Smooth muscle cell (in vitro differentiated cells): ENCODE results near the gene CSTA. TPM values are rescaled to one million over a fixed set of nuclear protein-coding genes. Genes with fewer than 3 reads are reported as not detected.

Experiments used
- DNase-seq: peaks from one replicate; lab custom pipeline; 2025; ENCODE audit not compliant: unreplicated experiment; lab: John Stamatoyannopoulos, UW
- H2AFZ ChIP-seq: fragments of 200-600 bp; sonication (generic); 2 replicates; pipeline ENCODE4 v1.6.0; 2016; ENCODE audit warnings: antibody characterized with exemption, low read depth, mild to moderate bottlenecking
- H3F3A ChIP-seq: fragments of 200-600 bp; sonication (generic); 2 replicates; pipeline ENCODE4 v1.6.0; 2017; ENCODE audit warnings: antibody characterized with exemption, low read depth
- H3K27ac ChIP-seq: fragments of 200-600 bp; sonication (generic); 2 replicates; pipeline ENCODE4 v1.5.1; 2016; ENCODE audit warnings: low read depth, mild to moderate bottlenecking
- H3K27me3 ChIP-seq: fragments of 200-600 bp; sonication (generic); 2 replicates; pipeline ENCODE4 v1.6.1; 2016; ENCODE audit warnings: low read depth, mild to moderate bottlenecking
- H3K36me3 ChIP-seq: fragments of 200-600 bp; sonication (generic); 2 replicates; pipeline ENCODE4 v1.5.1; 2016; ENCODE audit warnings: low read depth
- H3K4me1 ChIP-seq: fragments of 200-600 bp; sonication (generic); 2 replicates; pipeline ENCODE4 v1.5.1; 2016; ENCODE audit warnings: low read depth
- H3K4me2 ChIP-seq: fragments of 200-600 bp; sonication (generic); 2 replicates; pipeline ENCODE4 v1.6.0; 2016; ENCODE audit warnings: mild to moderate bottlenecking
- H3K4me3 ChIP-seq: fragments of 200-600 bp; sonication (generic); 2 replicates; pipeline ENCODE4 v1.5.1; 2016; ENCODE audit warnings: mild to moderate bottlenecking
- H3K79me2 ChIP-seq: fragments of 200-600 bp; sonication (generic); 2 replicates; pipeline ENCODE4 v1.6.0; 2016; ENCODE audit warnings: low read depth, mild to moderate bottlenecking
- H3K9ac ChIP-seq: fragments of 200-600 bp; sonication (generic); 2 replicates; pipeline ENCODE4 v1.6.0; 2016; ENCODE audit warnings: low read depth
- H3K9me3 ChIP-seq: fragments of 200-600 bp; sonication (generic); replicated peaks from 2 replicates; pipeline ENCODE4 v1.5.1; 2016; ENCODE audit warnings: low read depth
- H4K20me1 ChIP-seq: fragments of 200-600 bp; sonication (generic); 2 replicates; pipeline ENCODE4 v1.6.0; 2016; ENCODE audit warnings: low read depth
- WGBS: methylation state at CpG from one replicate; pipeline ENCODE4 v1.1.7; 2016; ENCODE audit warnings: low lambda C conversion rate; 5-methylcytosine and 5-hydroxymethylcytosine counted together
- polyA plus RNA-seq: library from polyadenylated mRNA; unstranded; fragments of >200 nt; fragmentation: Nextera tagmentation; extraction: Ambion mirVana; gene quantifications from 2 replicates; pipeline ENCODE4 v1.2.1, GENCODE V29; 2016
- total RNA-seq: library from RNA; depleted of rRNA; stranded (reverse); fragments of >200 nt; gene quantifications from 2 replicates; pipeline ENCODE4 v1.2.3, GENCODE V29; 2014
- TF ChIP-seq, protein P1 (sequence below): fragments of 200-600 bp; sonication (generic); IDR thresholded peaks from 2 replicates; pipeline ENCODE4 v1.5.1; 2017; ENCODE audit warnings: borderline replicate concordance, mild to moderate bottlenecking, antibody characterized with exemption; ENCODE audit not compliant: insufficient read depth, poor library complexity, severe bottlenecking

CSTA gene
- total and polyA plus RNA-seq, 2 experiments from 2014 or later: 19.7 to 51.7 TPM

DNA sequence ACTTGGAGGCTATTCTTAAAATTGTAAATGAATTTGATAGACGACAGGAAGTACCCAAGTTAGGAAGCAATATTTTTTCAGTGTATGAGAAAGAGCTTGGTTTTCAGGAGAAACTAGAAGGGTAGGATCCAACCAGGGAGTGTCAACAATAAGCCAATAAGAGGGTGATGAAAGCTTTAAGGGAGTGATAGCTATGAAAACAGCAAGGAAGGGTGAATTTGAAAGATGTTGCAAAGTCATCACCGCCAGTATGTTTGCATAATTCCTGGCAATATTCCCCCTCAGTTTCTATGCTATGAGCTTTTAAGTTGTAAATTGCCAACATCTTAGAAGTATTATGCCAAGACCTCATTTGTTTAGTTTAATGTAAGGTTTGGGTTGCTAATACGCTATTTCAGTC is 11.8 kb upstream of the CSTA start:
- TF ChIP-seq, protein P1, sequence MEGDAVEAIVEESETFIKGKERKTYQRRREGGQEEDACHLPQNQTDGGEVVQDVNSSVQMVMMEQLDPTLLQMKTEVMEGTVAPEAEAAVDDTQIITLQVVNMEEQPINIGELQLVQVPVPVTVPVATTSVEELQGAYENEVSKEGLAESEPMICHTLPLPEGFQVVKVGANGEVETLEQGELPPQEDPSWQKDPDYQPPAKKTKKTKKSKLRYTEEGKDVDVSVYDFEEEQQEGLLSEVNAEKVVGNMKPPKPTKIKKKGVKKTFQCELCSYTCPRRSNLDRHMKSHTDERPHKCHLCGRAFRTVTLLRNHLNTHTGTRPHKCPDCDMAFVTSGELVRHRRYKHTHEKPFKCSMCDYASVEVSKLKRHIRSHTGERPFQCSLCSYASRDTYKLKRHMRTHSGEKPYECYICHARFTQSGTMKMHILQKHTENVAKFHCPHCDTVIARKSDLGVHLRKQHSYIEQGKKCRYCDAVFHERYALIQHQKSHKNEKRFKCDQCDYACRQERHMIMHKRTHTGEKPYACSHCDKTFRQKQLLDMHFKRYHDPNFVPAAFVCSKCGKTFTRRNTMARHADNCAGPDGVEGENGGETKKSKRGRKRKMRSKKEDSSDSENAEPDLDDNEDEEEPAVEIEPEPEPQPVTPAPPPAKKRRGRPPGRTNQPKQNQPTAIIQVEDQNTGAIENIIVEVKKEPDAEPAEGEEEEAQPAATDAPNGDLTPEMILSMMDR: no peak
- Histone ChIP-seq H3K27me3 (no peaks in the 10 kb centered on the region), H3K36me3 (no peaks in the 10 kb centered on the region), H4K20me1 (no peaks in the 10 kb centered on the region), H3K4me2 (no peak overlapping the region), H3K79me2 (no peaks in the 10 kb centered on the region), H3K4me1 (no peaks in the 10 kb centered on the region), H3K9me3 (no peaks in the 10 kb centered on the region), H3F3A (no peaks in the 10 kb centered on the region), H3K4me3 (no peak overlapping the region), H3K27ac (peak overlapping the region; percentile 9), H3K9ac (no peak overlapping the region), H2AFZ (no peak overlapping the region)
- no peak for DNase-seq
- WGBS: 81% methylated on average over 3 of the region's 3 CpGs

DNA sequence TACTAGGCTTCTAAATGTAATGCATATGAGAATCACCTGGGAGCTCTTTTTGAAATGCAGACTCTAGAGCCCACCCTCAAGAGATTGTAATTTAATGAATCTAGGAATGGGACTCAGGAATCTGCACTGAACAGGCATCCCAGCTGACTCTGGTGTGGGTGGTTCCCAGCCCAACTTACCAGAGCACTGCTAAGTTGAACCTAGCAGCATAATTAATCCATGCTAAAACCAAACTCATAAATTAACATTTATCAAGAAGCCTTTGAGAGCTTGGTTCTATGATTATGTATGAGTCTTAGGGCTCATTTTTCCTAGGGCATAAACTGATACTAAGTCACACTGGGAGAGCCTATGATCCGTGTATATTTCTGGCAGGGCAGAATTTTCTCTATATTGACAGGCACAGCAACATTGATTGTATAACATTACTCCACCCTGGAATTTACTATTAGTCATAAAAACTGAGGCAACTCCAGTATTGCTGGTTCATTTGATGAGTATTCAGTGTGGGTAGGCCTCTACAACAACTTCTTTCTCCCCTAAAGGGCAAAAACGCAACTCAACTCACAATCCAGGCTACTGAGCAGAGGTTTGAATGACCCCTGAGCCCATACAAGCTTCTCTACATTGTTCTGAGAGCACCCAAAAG is 10.7 kb upstream of the CSTA start:
- Histone ChIP-seq H2AFZ (no peak overlapping the region), H3K27me3 (no peaks in the 10 kb centered on the region), H3K4me3 (no peak overlapping the region), H3K9ac (peak overlapping the region; percentile 11), H4K20me1 (no peaks in the 10 kb centered on the region), H3K9me3 (no peaks in the 10 kb centered on the region), H3F3A (no peaks in the 10 kb centered on the region), H3K4me1 (no peaks in the 10 kb centered on the region), H3K36me3 (no peaks in the 10 kb centered on the region), H3K4me2 (no peak overlapping the region), H3K79me2 (no peaks in the 10 kb centered on the region), H3K27ac (peak overlapping the region; percentile 59)
- no peak for DNase-seq
- WGBS: 88% methylated on average over 2 of the region's 2 CpGs
- TF ChIP-seq, protein P1: no peak

DNA sequence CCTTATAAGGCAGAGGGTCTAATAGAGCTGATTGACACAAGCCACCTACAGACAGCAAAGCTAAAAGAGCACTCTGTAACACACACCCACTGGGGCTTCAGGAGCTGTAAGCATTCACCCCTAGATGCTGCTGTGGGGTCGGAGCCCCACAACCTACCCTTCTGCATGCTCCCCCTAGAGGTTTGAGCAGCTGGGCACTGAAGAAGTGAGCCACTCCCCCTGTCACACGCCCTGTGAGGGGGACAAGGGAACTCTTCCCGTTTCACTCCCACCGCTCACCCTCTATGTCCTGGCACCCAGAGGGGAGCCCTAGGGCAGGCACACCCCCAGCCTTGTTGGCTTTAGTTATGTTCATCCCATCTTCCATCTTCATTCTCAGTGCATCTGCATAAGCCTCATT is 9.4 kb upstream of the CSTA start:
- H3K27me3 ChIP-seq: no peaks in the 10 kb centered on the region
- TF ChIP-seq, protein P1: no peak
- H3K4me1 ChIP-seq: no peaks in the 10 kb centered on the region
- no peaks in the 10 kb centered on the region for H3F3A ChIP-seq
- no peaks in the 10 kb centered on the region for H3K36me3 ChIP-seq
- no peaks in the 10 kb centered on the region for H4K20me1 ChIP-seq
- no peak overlapping the region for H3K4me2 ChIP-seq
- H3K9me3 ChIP-seq: no peaks in the 10 kb centered on the region
- DNase-seq: no peak
- H3K79me2 ChIP-seq: no peaks in the 10 kb centered on the region
- no peak overlapping the region for H3K9ac ChIP-seq
- no peak overlapping the region for H3K4me3 ChIP-seq
- no peak overlapping the region for H2AFZ ChIP-seq
- WGBS: 34% methylated on average over 4 of the region's 4 CpGs
- no peak overlapping the region for H3K27ac ChIP-seq

DNA sequence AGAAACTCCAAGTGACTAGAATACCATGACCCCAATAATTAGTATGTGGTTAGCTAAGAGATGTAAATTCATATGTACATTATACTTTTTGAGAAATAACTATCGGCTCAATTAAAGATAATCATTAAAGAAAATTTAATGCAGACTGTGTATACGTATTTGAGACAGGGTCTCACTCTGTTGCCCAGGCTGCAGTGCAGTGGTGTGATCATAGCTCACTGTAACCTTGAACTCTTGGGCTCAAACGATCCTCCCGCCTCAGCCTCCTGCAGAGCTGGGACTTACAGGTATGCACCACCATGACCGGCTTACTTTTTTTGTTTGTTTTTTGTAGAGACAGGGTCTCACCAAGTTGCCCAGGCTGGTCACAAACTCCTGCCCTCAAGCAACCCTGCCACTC is 8.7 kb upstream of the CSTA start:
- Histone ChIP-seq H2AFZ (no peak overlapping the region), H3K9ac (no peak overlapping the region), H3F3A (no peaks in the 10 kb centered on the region), H3K4me3 (no peak overlapping the region), H3K27ac (no peak overlapping the region), H3K79me2 (no peaks in the 10 kb centered on the region), H3K4me1 (no peaks in the 10 kb centered on the region), H3K4me2 (no peak overlapping the region), H3K9me3 (no peaks in the 10 kb centered on the region), H3K27me3 (no peaks in the 10 kb centered on the region), H4K20me1 (no peaks in the 10 kb centered on the region), H3K36me3 (no peaks in the 10 kb centered on the region)
- TF ChIP-seq, protein P1: no peak
- no peak for DNase-seq
- 74% methylated on average over 5 of the region's 5 CpGs for WGBS
